ENCODE data around the gene ATG7.
A peak's percentile ranks its signal among the peaks of the same experiment; 100 is the strongest.
"Not testable (repeated sequence)": the region's sequence is repeated elsewhere in the genome, so short reads cannot be mapped to it uniquely, and the experiment has no call there.

The ATG7 gene

DNA sequence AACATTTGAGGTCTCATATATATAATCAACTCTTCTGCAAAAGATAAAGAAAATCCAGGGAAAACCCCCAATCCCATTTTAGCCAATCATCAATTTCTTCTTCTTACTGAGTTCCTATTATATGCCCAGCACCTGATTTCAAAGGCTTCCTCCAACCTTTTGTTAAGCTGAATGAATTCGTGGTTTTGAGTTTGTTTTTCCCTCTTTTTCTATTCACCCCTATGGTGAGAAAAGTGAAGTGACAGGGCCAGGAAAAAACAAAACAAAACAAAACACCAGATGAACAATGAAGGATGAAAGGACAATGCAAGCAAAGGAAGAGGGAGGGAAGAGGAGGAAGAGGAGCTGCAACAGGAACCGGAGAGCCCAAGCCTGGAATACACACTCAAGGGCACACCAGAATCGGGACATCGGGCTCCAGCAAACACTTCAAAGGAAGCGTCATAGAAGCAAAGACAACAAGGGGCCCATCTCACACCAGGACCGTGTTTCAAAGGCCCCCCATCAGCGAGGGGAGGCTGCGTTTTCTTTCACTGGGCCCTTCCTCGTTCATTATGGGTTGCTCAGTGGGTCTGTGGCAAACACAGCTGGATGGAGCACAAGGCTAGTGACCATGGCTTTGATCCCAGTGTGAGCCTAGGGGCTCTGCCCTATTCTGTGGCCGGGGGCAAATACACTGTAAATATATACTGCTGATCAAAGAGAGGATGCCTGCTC, 321.3 kb downstream of the ATG7 start:
- Histone ChIP-seq H3K4me1 (ENCODE audit: control extremely low read depth in 1 of 4, control insufficient read depth in 4 of 4, insufficient read depth in 4 of 4, low read length in 3 of 4) (peaks cover 0 to 7% (median 2%) of the 10 kb centered on the region in 4 experiments), H3K4me3 (ENCODE audit: control insufficient read depth in 1 of 7, extremely low read depth in 1 of 7, insufficient read depth in 4 of 7, low read depth in 2 of 7, low read length in 6 of 7) (no peak overlapping the region), H3K27ac (ENCODE audit: insufficient read depth in 1 of 2, low read depth in 1 of 2, low read length in 2 of 2, poor library complexity in 1 of 2, severe bottlenecking in 2 of 2) (no peak overlapping the region), H3K27me3 (replicated peaks in 2 of 5; ENCODE audit: control insufficient read depth in 4 of 5, insufficient read depth in 5 of 5, low read length in 4 of 5) (no peaks in the 10 kb centered on the region), H3K9me3 (ENCODE audit: control extremely low read depth in 1 of 5, control insufficient read depth in 4 of 5, insufficient read depth in 2 of 5, low read depth in 1 of 5, low read length in 4 of 5) (peaks cover 0 to 10% (median 0%) of the 10 kb centered on the region in 5 experiments), H3K36me3 (ENCODE audit: control insufficient read depth in 4 of 4, insufficient read depth in 4 of 4, low read length in 3 of 4) (peaks cover 2 to 47% (median 14%) of the 10 kb centered on the region in 4 experiments)
- POLR2A ChIA-PET, result no interaction called here
- WGBS (ENCODE audit: insufficient coverage), result 95% methylated on average over 9 of the region's 10 CpGs
- CTCF ChIA-PET, result interaction anchor here (1.8 kb wide), 1 partner anchor 14 kb away, joined by 4 read pairs; no protein-coding TSS in a partner anchor
- no peak for DNase-seq

DNA sequence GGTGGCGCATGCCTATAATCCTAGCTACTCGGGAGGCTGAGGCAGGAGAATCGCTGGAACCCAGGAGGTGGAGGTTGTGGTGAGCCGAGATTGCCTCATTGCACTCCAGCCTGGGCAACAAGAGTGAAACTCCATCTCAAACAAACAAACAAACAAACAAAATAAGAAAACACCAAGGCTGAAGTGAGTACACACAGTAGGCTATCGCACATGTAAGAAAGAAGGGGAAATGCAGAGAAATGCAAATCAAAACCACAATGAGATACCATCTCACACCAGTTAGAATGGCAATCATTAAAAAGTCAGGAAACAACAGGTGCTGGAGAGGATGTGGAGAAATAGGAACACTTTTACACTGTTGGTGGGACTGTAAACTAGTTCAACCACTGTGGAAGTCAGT, 322.8 kb downstream of the ATG7 start:
- peaks cover 2 to 44% (median 16%) of the 10 kb centered on the region in 4 experiments for H3K36me3 ChIP-seq (ENCODE audit: control insufficient read depth in 4 of 4, insufficient read depth in 4 of 4, low read length in 3 of 4)
- POLR2A ChIA-PET, result interaction anchor here (0.7 kb wide), 1 partner anchor 23 kb away, joined by 3 read pairs; no protein-coding TSS in a partner anchor
- H3K27me3 ChIP-seq (replicated peaks in 2 of 5; ENCODE audit: control insufficient read depth in 4 of 5, insufficient read depth in 5 of 5, low read length in 4 of 5); H3K4me1 ChIP-seq (ENCODE audit: control extremely low read depth in 1 of 4, control insufficient read depth in 4 of 4, insufficient read depth in 4 of 4, low read length in 3 of 4); H3K9me3 ChIP-seq (ENCODE audit: control extremely low read depth in 1 of 5, control insufficient read depth in 4 of 5, insufficient read depth in 2 of 5, low read depth in 1 of 5, low read length in 4 of 5); DNase-seq; H3K4me3 ChIP-seq (ENCODE audit: control insufficient read depth in 1 of 7, extremely low read depth in 1 of 7, insufficient read depth in 4 of 7, low read depth in 2 of 7, low read length in 6 of 7); H3K27ac ChIP-seq (ENCODE audit: insufficient read depth in 1 of 2, low read depth in 1 of 2, low read length in 2 of 2, poor library complexity in 1 of 2, severe bottlenecking in 2 of 2); CTCF ChIA-PET: not testable (repeated sequence)
- WGBS (ENCODE audit: insufficient coverage), result no CpG with 5 or more reads among the region's 5 CpGs

DNA sequence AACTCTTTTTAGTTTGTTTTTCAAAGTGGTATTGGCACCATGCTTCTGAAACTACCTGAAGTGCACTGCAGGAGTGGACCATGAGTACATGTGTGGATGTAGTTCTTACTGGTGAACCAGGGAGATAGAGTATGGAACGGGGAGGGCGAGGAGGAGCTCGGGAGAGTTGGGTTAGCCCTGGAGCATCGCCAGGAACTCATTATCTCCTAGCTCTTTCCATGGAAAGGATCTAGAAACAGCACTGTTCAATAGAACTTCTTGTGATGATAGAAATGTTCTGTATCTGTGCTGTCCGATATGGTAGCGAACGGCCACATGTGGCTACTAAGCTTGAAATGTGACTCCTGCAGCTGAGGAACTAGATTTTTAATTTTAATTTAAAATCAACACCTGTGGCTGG, 324.2 kb downstream of the ATG7 start:
- no peak for DNase-seq
- ChIA-PET POLR2A (no interaction called here), CTCF (no interaction called here)
- Histone ChIP-seq H3K4me3 (ENCODE audit: control insufficient read depth in 1 of 7, extremely low read depth in 1 of 7, insufficient read depth in 4 of 7, low read depth in 2 of 7, low read length in 6 of 7) (no peak overlapping the region), H3K4me1 (ENCODE audit: control extremely low read depth in 1 of 4, control insufficient read depth in 4 of 4, insufficient read depth in 4 of 4, low read length in 3 of 4) (peaks cover 0 to 9% (median under 1%) of the 10 kb centered on the region in 4 experiments), H3K36me3 (ENCODE audit: control insufficient read depth in 4 of 4, insufficient read depth in 4 of 4, low read length in 3 of 4) (peaks cover 11 to 46% (median 27%) of the 10 kb centered on the region in 4 experiments), H3K27ac (ENCODE audit: insufficient read depth in 1 of 2, low read depth in 1 of 2, low read length in 2 of 2, poor library complexity in 1 of 2, severe bottlenecking in 2 of 2) (no peak overlapping the region), H3K9me3 (ENCODE audit: control extremely low read depth in 1 of 5, control insufficient read depth in 4 of 5, insufficient read depth in 2 of 5, low read depth in 1 of 5, low read length in 4 of 5) (peaks cover 0 to 10% (median 0%) of the 10 kb centered on the region in 5 experiments), H3K27me3 (replicated peaks in 2 of 5; ENCODE audit: control insufficient read depth in 4 of 5, insufficient read depth in 5 of 5, low read length in 4 of 5) (no peaks in the 10 kb centered on the region)
- WGBS (ENCODE audit: insufficient coverage), result no CpG with 5 or more reads among the region's 7 CpGs

DNA sequence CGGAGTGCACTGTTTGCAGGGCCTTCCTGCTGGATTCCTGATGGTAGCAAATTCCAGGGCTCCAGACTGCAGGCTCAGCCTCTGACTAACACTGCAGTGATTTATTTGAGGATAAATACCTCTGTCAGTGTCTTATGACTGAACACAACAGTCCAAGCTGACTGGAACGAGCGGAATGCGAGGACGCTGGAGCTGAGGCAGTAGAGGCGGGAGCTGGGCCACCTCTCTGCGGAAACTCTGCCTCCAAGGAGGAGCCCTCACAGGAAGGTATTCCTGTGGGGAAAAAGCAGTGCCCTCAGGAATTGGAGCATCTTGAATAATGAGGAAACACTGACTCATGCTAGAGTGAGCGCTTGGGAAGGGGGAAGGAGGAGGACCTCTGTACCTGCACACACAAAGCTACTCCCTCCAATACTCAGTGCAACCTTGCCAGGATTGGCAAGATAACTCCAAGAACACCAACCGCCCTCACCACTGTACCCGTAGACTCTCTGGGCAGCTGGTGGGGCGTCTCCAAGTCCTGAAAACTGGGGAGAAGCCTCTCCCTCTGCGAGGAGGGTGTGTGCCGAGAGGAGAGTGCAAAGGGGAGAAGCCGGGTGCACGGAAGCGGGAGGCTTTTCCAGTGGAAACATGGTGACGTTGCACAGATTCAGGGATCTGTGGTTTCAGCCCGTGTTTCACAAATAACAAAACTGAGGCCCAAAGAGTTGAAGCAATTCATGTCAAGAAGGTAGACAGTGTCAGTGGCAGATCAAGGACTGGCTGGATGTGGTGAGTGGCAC, 328.5 kb downstream of the ATG7 start:
- Histone ChIP-seq H3K36me3 (ENCODE audit: control insufficient read depth in 4 of 4, insufficient read depth in 4 of 4, low read length in 3 of 4) (peaks cover 9 to 39% (median 26%) of the 10 kb centered on the region in 4 experiments), H3K4me1 (ENCODE audit: control extremely low read depth in 1 of 4, control insufficient read depth in 4 of 4, insufficient read depth in 4 of 4, low read length in 3 of 4) (peaks cover 0 to 19% (median 6%) of the 10 kb centered on the region in 4 experiments), H3K4me3 (ENCODE audit: control insufficient read depth in 1 of 7, extremely low read depth in 1 of 7, insufficient read depth in 4 of 7, low read depth in 2 of 7, low read length in 6 of 7) (no peak overlapping the region), H3K27ac (ENCODE audit: insufficient read depth in 1 of 2, low read depth in 1 of 2, low read length in 2 of 2, poor library complexity in 1 of 2, severe bottlenecking in 2 of 2) (no peak overlapping the region), H3K27me3 (replicated peaks in 2 of 5; ENCODE audit: control insufficient read depth in 4 of 5, insufficient read depth in 5 of 5, low read length in 4 of 5) (no peaks in the 10 kb centered on the region), H3K9me3 (ENCODE audit: control extremely low read depth in 1 of 5, control insufficient read depth in 4 of 5, insufficient read depth in 2 of 5, low read depth in 1 of 5, low read length in 4 of 5) (peaks cover 0 to 10% (median 0%) of the 10 kb centered on the region in 5 experiments)
- CTCF ChIA-PET, result interaction anchor here (0.7 kb wide), 1 partner anchor 10 kb away, joined by 3 read pairs; no protein-coding TSS in a partner anchor
- no peak for DNase-seq
- WGBS (ENCODE audit: insufficient coverage), result 99% methylated on average over 17 of the region's 18 CpGs
- POLR2A ChIA-PET, result no interaction called here

DNA sequence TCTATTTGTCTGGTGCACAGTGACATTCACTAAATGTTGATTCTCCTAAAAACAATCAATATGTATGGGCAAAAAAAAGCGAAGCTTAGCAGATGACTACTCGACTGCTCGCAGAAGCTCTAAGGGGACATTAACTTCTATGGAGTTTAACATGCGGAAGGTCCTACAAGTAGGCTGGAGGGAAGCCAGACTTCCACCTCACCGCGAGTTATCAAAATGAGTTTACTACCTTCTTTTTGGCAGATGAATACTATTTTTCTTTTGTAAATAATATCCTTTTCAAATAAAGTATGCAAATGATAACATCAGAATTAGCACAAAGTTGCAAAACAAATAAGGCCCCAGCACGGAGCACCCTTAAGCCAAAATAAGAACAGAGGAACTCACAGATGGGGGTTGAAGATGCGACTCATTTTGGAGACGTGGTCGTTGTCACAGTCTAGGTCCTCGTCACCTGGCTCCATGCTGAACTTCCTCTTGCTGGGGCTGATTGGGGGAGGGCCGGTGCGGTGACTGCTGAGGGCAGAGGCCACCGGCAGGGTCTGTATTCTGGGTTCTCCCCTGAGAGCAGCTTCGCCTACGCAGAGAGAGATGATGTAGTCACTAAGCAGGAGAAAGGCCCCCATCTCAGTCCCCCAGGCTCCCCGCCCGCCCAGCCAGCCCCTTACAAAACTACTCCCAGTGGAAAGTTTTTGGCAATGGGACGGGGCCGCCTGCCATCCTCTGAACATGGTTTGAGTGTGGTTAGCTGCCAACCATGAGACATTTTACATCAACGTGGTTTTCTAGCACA, 329.4 kb downstream of the ATG7 start:
- ChIA-PET CTCF (interaction anchor here (0.6 kb wide), 1 partner anchor 50 kb away, joined by 3 read pairs; no protein-coding TSS in a partner anchor), POLR2A (no interaction called here)
- H3K27ac ChIP-seq (ENCODE audit: insufficient read depth in 1 of 2, low read depth in 1 of 2, low read length in 2 of 2, poor library complexity in 1 of 2, severe bottlenecking in 2 of 2), result peak overlapping the region in 1 of 2 experiments; percentile 34
- H3K27me3 ChIP-seq (replicated peaks in 2 of 5; ENCODE audit: control insufficient read depth in 4 of 5, insufficient read depth in 5 of 5, low read length in 4 of 5), result no peaks in the 10 kb centered on the region
- H3K4me1 ChIP-seq (ENCODE audit: control extremely low read depth in 1 of 4, control insufficient read depth in 4 of 4, insufficient read depth in 4 of 4, low read length in 3 of 4), result peaks cover 0 to 19% (median 6%) of the 10 kb centered on the region in 4 experiments
- WGBS (ENCODE audit: insufficient coverage), result 80% methylated on average over 12 of the region's 21 CpGs
- DNase-seq, result peak in 2 of 3 donors; percentile 38 to 57
- H3K4me3 ChIP-seq (ENCODE audit: control insufficient read depth in 1 of 7, extremely low read depth in 1 of 7, insufficient read depth in 4 of 7, low read depth in 2 of 7, low read length in 6 of 7), result no peak overlapping the region
- peaks cover 13 to 34% (median 25%) of the 10 kb centered on the region in 4 experiments for H3K36me3 ChIP-seq (ENCODE audit: control insufficient read depth in 4 of 4, insufficient read depth in 4 of 4, low read length in 3 of 4)
- H3K9me3 ChIP-seq (ENCODE audit: control extremely low read depth in 1 of 5, control insufficient read depth in 4 of 5, insufficient read depth in 2 of 5, low read depth in 1 of 5, low read length in 4 of 5), result peaks cover 0 to 10% (median 0%) of the 10 kb centered on the region in 5 experiments

DNA sequence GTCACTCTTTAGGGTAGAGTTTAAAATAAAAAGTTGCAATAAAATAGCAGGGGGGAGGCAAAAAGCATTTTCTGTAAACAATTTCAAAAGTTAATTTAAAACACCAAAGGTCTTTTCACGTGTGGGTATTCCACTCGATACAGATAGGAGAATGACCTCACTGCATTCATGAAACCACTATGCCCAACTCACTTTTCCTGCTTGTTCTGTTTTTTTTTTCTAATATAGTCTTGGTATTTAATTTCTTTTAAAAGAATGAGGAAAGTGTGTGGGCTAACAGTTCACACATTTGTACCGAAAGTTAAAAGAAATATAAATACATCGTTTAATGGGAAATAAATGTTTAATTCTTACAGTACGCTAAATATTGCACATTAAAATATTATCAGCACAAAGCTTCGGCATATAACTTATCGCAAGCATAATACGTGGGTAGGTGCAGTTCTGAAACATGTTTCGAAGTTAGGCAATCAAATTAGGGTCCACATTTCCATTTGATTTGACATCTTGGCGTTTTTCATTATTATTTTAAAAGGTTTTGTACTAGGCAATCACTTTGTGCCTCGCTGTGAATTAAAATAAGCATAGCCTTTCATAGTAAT, 330.1 kb downstream of the ATG7 start:
- peaks cover 0 to 6% (median 0%) of the 10 kb centered on the region in 5 experiments for H3K9me3 ChIP-seq (ENCODE audit: control extremely low read depth in 1 of 5, control insufficient read depth in 4 of 5, insufficient read depth in 2 of 5, low read depth in 1 of 5, low read length in 4 of 5)
- peaks cover 13 to 38% (median 20%) of the 10 kb centered on the region in 4 experiments for H3K36me3 ChIP-seq (ENCODE audit: control insufficient read depth in 4 of 4, insufficient read depth in 4 of 4, low read length in 3 of 4)
- no peaks in the 10 kb centered on the region for H3K27me3 ChIP-seq (replicated peaks in 2 of 5; ENCODE audit: control insufficient read depth in 4 of 5, insufficient read depth in 5 of 5, low read length in 4 of 5)
- H3K27ac ChIP-seq (ENCODE audit: insufficient read depth in 1 of 2, low read depth in 1 of 2, low read length in 2 of 2, poor library complexity in 1 of 2, severe bottlenecking in 2 of 2), result peak overlapping the region in 1 of 2 experiments; percentile 34
- POLR2A ChIA-PET, result no interaction called here
- 88% methylated on average over 6 of the region's 11 CpGs for WGBS (ENCODE audit: insufficient coverage)
- H3K4me1 ChIP-seq (ENCODE audit: control extremely low read depth in 1 of 4, control insufficient read depth in 4 of 4, insufficient read depth in 4 of 4, low read length in 3 of 4), result peaks cover 0 to 19% (median 6%) of the 10 kb centered on the region in 4 experiments
- no peak for DNase-seq
- CTCF ChIA-PET, result interaction anchor here (0.6 kb wide), 1 partner anchor 49 kb away, joined by 3 read pairs; no protein-coding TSS in a partner anchor
- no peak overlapping the region for H3K4me3 ChIP-seq (ENCODE audit: control insufficient read depth in 1 of 7, extremely low read depth in 1 of 7, insufficient read depth in 4 of 7, low read depth in 2 of 7, low read length in 6 of 7)
